Measurements from ENCODE around the gene ANXA4. TPM values are rescaled to one million over a fixed set of nuclear protein-coding genes. Genes with fewer than 3 reads are reported as not detected.
A peak's percentile ranks its signal among the peaks of the same experiment; 100 is the strongest.

Gene ANXA4
- total RNA-seq, 1 donor from 2014 or later, result 63.6 TPM

GRCh38 chr2:69720404-69720803 lies 21.5 kb upstream of the ANXA4 start:
- DNase-seq (ENCODE audit: extremely low spot score in 2 of 2), result no peak
- Histone ChIP-seq H3K36me3 (no peaks in the 10 kb centered on the region), H3K9me3 (no peaks in the 10 kb centered on the region), H3K4me1 (no peaks in the 10 kb centered on the region), H3K27ac (no peak overlapping the region), H3K27me3 (no peaks in the 10 kb centered on the region), H3K4me3 (no peak overlapping the region)
- TF ChIP-seq POLR2AphosphoS5 (IDR thresholded peaks at IDR 0.05; ENCODE audit: insufficient read depth in 1 of 2, low read depth in 1 of 2) (no peak), CTCF (IDR thresholded peaks at IDR 0.05) (no peak), POLR2A (IDR thresholded peaks at IDR 0.05) (no peak)
- intact Hi-C loops (cut with DNase I), result loop anchor here (5.0 kb wide), 1 partner anchor 97 kb away; no protein-coding TSS in a partner anchor

DNA sequence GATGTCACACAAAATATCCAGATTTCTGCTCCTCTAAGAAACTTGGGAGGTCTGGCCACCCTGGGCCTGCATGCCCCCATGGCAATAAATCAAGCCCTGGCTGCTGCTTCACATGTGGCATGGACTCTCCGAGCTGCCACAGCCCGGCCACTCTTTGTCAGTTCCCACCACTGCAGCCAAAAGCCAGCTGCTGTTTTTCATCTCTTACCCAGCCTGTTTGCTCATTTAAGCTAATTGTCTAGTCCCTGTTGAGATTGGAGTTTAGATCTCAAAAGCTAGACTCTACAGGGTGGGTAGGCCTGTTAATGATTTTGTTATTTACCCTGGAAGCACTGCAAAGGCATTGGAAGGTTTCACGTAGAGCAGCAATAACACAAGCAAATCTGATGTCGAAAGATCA lies 20.9 kb upstream of the ANXA4 start:
- TF ChIP-seq CTCF (IDR thresholded peaks at IDR 0.05) (no peak), POLR2A (IDR thresholded peaks at IDR 0.05) (no peak), POLR2AphosphoS5 (IDR thresholded peaks at IDR 0.05; ENCODE audit: insufficient read depth in 1 of 2, low read depth in 1 of 2) (no peak)
- DNase-seq (ENCODE audit: extremely low spot score in 2 of 2), result no peak
- intact Hi-C loops (cut with DNase I), result loop anchor here (5.0 kb wide), 1 partner anchor 96 kb away; no protein-coding TSS in a partner anchor
- Histone ChIP-seq H3K9me3 (no peaks in the 10 kb centered on the region), H3K4me3 (no peak overlapping the region), H3K27ac (no peak overlapping the region), H3K4me1 (no peaks in the 10 kb centered on the region), H3K36me3 (no peaks in the 10 kb centered on the region), H3K27me3 (no peaks in the 10 kb centered on the region)

DNA sequence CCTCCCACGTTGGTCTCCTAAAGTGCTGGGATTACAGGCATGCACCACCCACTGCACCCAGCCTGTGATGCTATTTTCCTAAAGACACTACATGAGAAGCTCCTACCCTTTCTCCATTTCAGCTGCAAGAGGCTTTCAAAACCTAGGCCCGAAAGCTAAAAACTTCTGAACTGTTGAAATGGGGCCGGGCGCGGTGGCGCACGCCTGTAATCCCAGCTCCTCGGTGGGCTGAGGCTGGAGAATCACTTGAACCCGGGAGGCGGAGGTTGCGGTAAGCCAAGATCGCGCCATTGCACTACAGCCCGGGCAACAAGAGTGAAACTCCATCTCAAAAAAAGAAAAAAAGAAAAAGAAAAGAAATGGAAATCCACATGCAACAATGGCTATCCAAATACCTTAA lies 18.1 kb upstream of the ANXA4 start:
- intact Hi-C loops (cut with DNase I), result loop anchor here (5.0 kb wide), 1 partner anchor 94 kb away; no protein-coding TSS in a partner anchor
- TF ChIP-seq CTCF (IDR thresholded peaks at IDR 0.05) (no peak), POLR2AphosphoS5 (IDR thresholded peaks at IDR 0.05; ENCODE audit: insufficient read depth in 1 of 2, low read depth in 1 of 2) (no peak), POLR2A (IDR thresholded peaks at IDR 0.05) (no peak)
- Histone ChIP-seq H3K27ac (no peak overlapping the region), H3K4me3 (no peak overlapping the region), H3K9me3 (no peaks in the 10 kb centered on the region), H3K4me1 (no peaks in the 10 kb centered on the region), H3K27me3 (no peaks in the 10 kb centered on the region), H3K36me3 (no peaks in the 10 kb centered on the region)
- no peak for DNase-seq (ENCODE audit: extremely low spot score in 2 of 2)

- Histone ChIP-seq H3K36me3 (no peaks in the 10 kb centered on the region), H3K4me1 (no peaks in the 10 kb centered on the region), H3K27ac (no peak overlapping the region), H3K9me3 (no peaks in the 10 kb centered on the region), H3K27me3 (no peaks in the 10 kb centered on the region), H3K4me3 (peak overlapping the region in 1 of 2 donors; percentile 23)
- intact Hi-C loops (cut with DNase I), result loop anchor here (5.0 kb wide), 1 partner anchor 93 kb away; no protein-coding TSS in a partner anchor
- peak in 1 of 2 donors; percentile 69 for TF ChIP-seq POLR2AphosphoS5 (IDR thresholded peaks at IDR 0.05; ENCODE audit: insufficient read depth in 1 of 2, low read depth in 1 of 2)
- TF ChIP-seq POLR2A (IDR thresholded peaks at IDR 0.05), result no peak
- peak; percentile 86 to 97 (median 97) for TF ChIP-seq CTCF (IDR thresholded peaks at IDR 0.05)
- DNase-seq (ENCODE audit: extremely low spot score in 2 of 2), result no peak
Observed at GRCh38 chr2:69724540-69725159, 17.3 kb upstream of the ANXA4 start.

- H3K4me1 ChIP-seq, result no peaks in the 10 kb centered on the region
- DNase-seq (ENCODE audit: extremely low spot score in 2 of 2), result no peak
- H3K27ac ChIP-seq, result no peak overlapping the region
- TF ChIP-seq CTCF (IDR thresholded peaks at IDR 0.05), result no peak
- no peak for TF ChIP-seq POLR2AphosphoS5 (IDR thresholded peaks at IDR 0.05; ENCODE audit: insufficient read depth in 1 of 2, low read depth in 1 of 2)
- TF ChIP-seq POLR2A (IDR thresholded peaks at IDR 0.05), result no peak
- H3K36me3 ChIP-seq, result no peaks in the 10 kb centered on the region
- intact Hi-C loops (cut with DNase I), result no loop called here
- no peaks in the 10 kb centered on the region for H3K9me3 ChIP-seq
- H3K4me3 ChIP-seq, result no peak overlapping the region
- H3K27me3 ChIP-seq, result no peaks in the 10 kb centered on the region
Observed at GRCh38 chr2:69725706-69726360, 16.1 kb upstream of the ANXA4 start.

Data from vagina (tissue), 2 donors.